ENCODE measurements around the gene TMEM191B.
"Not testable (repeated sequence)": the region's sequence is repeated elsewhere in the genome, so short reads cannot be mapped to it uniquely, and the experiment has no call there.

The TMEM191B gene

DNA sequence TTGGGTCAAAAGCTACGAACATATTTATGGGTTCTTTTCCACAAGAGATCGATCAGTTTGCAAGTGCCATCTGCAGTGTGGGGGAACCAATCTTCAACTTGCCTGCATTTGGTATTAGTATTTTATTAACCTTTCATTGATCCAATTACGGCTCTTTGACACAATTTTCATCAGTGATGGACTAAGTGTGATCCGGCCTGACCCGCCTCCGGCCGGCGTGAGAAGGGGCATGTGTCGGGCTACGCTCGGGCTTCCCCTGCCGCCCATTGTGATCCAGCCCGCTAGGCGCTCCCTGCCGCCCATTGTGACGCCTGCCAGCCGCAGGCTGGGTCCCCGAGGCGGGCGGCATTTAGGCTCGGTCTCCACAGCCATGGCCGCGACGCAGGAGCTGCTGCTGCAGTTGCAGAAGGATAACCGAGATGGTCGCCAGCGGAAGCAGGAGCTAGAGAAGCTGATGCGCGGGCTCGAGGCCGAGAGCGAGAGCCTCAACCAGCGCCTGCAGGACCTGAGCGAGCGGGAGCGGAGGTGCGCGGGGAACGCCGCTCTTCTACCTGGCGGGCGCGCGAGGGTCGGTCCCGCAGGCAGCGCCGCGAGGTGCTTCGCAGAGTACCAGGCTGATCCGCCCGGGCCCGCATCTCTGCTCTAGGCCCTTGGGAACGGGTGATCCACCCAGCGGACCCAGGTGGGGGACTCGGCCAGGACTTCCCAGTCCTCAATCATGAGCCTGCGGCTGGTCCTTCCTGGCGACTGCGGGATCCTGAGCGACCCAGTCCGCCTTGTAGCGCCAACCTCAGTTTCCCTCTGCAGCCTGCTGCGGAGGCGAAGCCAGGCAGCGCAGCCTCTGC, at the start of gene TMEM191B:
Gene TMEM191B, plus strand, starts transcription at position 51 of the 845 bp plus-strand sequence. Its CDS starts 179 bp downstream, at position 230.
- DNase-seq = not testable (repeated sequence)

DNA sequence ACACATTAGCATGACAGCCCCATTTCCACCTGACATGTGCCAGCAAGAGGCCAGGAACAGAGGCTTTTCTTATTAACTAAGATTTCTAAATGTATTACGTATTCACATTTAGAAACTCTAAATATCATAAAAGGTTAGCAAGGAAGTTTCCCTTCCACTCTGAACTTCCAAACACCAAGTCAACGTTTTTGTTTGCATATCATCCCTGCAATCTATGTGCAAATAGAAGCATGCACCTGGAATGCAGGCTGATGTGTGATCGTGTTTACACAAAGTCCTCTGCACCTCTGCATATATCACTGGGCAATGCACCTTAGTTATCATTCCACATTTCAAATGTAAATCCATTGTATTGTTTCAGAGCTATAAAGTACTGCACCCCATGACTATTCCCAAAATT, 31.4 kb upstream of the TMEM191B start:
- not testable (repeated sequence) for DNase-seq

DNA sequence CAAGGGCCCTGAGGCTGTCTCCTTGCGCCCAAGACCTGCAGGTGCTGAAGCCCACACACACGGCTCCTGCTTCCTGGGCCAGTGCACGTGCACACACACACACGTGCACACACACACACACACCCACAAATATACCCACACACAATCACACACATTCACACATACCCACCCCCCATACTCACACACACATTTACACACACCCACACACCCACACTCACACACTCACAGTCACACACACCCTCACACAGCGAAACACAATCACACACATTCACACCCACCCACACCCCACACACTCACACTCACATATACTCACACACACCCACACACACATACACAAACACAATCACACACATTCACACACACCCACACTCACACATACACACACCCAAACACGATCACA, 16.3 kb upstream of the TMEM191B start:
- not testable (repeated sequence) for DNase-seq

DNA sequence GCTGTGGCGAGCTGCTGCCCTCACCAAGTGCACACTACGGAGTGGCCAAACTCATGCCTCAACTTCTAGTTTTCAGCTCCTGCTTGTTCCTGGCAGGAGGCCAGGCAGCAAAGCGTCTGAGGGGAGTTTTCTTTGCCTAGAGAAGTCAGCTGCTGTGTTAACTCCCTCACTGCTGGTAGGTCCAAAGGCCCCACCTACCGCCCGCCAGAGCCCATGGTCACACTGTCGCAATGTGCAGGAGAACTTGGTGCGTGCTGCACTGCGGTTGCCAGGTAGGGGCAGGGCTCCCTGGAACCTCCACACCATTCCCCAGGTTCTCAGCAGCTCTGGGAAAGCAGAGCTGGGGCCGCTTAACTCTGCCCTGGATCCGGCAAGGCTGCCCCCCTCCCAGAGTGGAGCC, 15.2 kb upstream of the TMEM191B start:
- DNase-seq = not testable (repeated sequence)

DNA sequence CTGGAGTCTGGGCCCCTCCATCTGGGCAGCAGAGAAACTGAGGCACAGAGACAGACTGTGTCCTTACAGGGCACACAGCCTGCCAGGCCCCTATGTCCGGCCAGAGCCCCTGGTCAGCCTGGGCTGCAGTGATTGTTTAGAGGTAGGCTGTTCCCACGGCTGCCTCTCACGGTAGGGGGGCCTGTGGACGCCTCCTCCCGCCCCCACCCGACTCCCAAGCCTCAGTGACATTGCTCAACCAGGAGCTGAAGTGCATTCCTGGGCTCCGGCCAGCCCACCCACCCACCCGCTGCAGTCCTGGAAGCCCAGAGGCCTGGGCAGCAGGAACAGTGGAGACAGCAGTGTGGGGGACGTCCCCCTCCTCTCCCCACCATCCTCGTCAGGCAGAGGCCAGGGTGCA, 14.1 kb upstream of the TMEM191B start:
- DNase-seq = not testable (repeated sequence)

DNA sequence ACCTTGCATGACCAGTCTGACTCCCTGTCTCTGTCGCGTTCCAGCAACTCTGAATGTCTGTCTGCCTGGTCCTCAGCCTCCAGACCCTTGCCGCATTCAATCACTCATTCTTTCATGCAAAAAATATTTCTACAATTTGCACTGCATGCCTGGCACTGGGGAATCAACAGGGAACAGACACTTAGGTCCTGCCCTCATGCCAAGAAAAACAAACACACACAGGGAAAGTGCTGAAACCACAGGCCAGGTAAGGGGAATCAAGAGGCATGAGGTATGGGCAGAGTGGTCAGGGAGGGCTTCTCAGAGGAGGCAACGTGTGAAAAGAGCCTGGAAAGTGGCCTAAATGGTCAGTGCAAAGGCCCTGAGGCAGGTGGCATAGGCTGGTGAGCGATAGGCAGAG, 9.5 kb upstream of the TMEM191B start, which contains the start of gene GGTLC3:
Gene GGTLC3, minus strand, starts transcription at position 101 of the 400 bp plus-strand sequence. CDS start 264 bp downstream, outside the sequence.
- DNase-seq = not testable (repeated sequence)

DNA sequence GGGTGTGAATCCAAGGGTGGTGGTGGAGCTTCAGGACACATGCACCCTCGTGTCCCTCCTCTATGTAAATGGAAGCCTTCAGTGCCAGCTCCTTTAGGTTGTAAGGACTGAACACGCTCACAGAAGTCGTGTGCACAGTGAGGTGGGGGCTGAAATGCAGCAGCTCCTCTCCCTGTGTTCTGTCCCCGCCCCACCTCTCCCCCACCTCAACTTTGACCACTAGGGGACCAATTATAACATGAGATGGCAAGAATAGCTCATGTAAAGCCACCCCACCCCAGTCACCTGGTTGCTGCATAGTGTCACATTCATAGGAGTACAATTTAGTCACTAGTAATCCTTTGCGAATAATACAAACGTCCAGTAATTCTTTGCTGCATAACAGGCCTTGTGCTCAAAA, 4.8 kb upstream of the TMEM191B start:
- DNase-seq = not testable (repeated sequence)

DNA sequence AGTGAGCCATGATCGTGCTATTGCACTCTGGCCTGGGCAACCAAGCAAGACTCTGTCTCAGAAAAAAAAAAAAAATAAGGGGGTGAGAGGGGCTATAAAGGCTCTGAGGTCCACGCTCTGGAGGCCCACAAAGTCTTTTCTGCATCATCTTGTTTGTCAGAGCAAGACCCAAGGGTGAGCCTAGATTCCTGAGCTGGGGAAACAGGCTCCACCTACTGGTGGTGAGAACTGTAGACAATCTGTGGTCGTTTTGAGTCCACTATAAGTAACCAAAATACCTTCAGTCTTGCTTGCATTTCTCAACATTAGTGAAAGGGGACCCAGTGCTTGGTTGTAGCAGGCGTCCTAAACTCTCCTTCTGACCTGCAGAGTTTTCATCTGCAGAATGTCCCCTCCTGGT, 4.3 kb upstream of the TMEM191B start:
- DNase-seq = not testable (repeated sequence)

DNA sequence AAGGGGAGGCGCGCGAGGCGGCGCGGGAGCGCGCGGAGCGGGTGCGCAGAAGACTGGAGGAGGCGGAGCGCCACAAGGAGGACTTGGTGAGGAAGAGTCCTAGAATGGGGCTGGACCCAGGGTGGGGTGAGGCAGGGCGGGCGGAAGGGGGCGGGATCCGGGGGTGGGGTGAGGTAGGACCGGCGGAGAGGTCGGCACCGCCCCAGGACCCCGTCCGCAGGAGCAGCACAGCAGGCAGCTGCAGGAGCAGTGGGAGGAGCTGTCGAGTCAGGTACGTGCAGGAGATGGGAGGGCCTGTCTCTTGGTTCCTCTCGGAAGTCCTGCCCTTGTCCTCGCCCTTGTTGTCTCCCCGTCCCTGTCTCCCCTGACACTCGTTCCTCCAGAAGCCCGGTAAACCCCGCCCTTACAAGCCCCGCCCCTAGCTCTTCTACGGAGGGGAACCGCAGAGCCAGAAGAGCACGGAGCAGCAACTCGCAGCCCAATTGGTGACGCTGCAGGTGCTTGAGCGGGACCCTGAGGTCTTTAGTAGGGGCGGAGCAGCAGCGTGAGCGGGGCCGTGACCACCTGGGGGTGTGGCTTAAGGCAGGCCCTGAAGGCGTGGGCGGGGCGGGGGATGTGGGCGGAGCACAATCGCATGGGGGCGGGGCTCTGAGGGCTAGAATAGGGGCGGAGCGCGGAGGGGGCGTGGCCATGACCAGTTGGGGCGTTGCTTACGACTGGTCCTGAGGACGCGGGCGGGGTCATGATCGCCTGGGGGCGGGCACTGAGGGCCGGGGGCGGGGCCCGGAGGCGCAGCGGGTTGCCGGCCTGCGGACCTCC, 1.2 kb downstream of the TMEM191B start:
- peak; percentile 80 to 88 for DNase-seq

DNA sequence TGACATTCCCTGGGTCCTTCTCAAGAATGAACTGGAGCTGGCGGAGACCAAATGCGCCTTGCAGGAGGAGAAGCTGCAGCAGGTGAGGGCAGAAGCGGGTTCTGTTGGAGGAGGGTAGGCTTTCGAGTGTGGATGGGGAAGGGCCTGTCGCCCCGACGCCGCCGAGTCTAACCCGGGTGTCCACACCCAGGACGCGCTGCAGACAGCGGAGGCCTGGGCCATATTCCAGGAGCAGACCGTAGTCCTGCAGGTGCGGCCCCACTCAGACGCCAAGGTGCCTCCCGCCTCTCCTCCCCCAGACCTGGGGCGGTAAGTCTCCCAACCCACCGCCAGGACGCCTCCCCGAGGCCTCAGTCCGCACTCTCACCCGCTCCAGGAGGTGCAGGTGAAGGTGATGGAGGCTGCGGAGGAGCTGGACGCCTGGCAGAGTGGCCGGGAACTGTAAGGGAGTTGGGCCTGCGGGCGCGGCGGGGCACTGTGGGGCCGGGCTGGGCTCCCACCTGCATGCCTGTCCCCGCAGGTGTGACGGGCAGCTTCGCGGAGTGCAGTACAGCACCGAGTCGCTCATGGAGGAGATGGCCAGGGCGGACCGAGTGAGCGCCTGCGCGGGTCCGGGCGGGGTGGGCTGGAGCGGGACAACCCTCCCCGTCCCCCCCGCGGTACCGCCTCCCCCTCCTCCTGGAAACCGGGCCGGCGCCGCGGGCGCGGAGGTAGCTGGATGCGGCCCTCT, 2.0 kb downstream of the TMEM191B start:
- DNase-seq = not testable (repeated sequence)

DNA sequence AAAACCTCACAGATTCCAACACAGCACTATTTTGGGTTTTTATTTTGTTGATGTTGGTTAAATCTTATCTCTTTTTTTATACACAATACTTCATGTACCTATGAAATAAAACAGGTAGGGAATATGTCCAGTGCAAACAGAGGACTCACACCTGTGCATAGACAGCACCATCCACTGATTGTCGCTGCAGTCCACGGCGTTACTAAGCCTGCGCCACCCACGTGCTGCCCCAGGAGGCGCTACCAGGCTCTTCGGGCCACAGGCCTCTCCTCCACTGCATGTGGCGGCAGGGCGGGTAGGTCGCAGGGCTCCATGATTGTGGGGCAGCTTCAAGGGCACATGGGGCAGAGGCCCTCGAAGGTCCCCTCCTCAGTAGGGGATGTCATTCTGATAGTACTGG, 6.0 kb downstream of the TMEM191B start:
- DNase-seq = not testable (repeated sequence)

DNA sequence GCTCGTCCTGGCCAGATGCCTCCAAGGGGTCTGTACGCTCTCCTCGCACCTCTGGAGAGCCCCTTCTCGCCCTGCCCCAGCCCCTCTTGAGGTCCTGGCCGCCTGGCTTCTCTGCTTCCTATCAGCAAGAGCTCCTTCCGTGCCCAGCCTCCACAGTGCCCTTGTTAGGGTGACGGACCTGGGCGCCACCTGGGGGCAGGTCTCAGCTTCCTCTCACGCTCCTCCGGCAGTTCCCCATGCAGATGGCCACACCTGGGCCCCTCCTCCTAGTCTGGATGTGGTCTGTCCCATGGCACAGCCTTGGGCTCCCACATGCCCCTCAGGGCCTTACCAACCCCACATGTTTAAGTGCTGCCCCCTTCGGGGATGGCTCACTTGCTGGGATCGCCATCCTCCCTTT, 6.7 kb downstream of the TMEM191B start:
- not testable (repeated sequence) for DNase-seq

DNA sequence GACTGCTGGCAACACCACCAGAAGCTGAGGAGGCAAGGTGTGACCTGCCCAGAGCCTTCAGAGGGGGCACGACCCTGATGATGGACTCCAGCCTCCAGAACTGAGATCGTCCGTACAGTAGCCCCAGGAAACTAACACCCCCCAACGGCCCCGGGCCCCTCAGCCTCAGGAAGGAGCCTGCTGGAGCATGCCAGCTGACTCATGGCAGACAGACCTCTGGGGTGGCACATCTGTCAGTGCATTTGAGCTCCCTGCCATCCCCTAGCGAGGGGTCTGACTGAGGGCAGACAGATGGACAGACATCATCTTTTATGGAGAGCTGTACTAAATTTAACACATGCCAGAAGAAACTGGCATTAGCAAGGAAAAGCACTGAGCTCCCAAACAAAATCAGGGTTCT, 12.4 kb downstream of the TMEM191B start:
- DNase-seq = not testable (repeated sequence)

DNA sequence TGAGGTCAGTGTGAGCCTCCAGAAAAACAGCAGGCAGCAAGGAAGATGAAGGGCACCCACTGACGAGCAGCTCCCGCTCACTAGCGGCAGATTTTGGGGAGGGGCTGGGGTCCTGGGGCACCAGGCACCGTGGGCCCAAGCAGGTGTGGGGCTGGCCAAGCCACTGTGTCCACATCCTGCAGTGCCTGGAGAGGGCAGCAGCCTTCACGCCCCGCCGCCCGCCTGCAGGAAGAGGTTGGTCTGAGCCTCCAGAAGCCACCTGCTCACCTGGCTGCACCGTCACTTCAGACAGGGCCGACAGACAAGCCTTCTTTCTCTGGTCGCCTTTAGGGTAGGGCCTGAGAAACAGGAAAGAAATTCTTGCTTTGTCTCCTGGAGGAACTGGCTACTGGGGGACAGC, 15.8 kb downstream of the TMEM191B start:
- not testable (repeated sequence) for DNase-seq

DNA sequence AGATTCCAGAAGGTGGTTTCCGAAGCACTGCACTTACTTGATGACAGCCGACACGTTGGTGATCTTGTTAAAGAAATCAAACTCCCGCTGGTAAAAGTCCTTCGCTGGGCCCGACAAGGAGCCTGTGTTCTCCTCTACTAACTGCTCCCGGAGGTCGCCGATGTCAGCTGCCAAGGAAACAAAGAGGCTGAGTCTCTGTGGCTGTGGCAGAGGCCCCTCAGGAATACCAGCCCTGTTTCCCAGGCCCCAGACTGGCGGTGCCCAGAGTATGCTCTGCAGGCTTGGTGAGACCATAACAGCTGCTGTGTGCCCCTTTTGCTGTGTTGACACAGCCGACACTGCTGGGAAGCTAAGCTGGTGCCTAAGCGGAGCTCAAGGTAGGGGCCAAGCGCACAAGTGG, 17.0 kb downstream of the TMEM191B start:
- DNase-seq = not testable (repeated sequence)

DNA sequence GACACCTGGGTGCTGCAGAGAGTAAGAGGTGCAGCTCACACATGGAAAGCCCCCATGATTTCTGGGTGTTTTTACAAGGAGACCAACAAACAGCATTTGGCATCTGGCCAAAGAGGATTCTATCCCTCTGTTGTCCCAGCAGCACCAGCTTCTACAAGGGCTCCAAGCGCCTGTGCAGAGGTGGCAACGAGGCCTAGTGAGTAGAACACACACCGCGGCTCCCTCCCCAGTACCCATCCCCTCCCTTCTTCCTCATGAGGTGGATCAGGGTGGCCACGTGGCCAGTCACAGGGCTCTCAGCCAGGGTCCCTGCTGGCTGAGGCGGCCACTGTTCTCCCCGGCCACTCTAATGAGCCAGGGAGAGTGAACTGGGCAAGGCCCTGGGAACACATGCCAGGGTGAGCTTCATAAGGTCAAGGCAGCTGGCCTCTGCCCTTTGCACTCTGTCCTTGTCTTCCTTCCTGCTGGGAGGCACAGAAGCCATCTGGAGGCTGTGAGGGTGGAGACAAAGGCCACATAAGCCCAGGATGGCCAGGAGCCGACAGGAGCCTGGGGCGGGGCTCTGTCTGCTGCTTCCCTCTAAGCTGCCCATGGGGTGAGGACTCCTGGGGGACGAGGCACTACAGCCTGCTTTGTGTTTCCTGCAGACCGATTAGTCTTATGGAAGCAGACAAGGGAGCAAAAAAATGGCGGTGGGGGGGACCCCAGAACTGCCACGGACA, 22.0 kb downstream of the TMEM191B start:
- not testable (repeated sequence) for DNase-seq

DNA sequence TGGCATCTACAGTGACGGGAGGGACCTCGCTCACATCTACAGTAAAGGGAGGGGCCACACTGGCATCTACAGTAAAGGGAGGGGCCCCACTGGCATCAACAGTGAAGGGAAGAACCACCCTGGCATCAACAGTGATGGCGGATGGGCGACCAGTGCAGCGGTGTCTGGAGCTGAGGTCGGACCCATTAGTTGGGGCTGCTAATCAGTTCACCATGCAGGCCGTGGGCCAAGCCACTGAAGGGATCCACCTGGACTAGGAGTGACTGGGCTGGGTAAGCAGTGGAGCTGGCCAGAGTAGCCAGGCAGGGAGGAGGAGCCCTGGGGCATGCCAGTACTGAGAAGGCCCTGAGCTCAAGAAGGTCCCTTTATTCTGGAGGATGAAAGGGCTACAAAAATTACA, 23.4 kb downstream of the TMEM191B start:
- DNase-seq = not testable (repeated sequence)

DNA sequence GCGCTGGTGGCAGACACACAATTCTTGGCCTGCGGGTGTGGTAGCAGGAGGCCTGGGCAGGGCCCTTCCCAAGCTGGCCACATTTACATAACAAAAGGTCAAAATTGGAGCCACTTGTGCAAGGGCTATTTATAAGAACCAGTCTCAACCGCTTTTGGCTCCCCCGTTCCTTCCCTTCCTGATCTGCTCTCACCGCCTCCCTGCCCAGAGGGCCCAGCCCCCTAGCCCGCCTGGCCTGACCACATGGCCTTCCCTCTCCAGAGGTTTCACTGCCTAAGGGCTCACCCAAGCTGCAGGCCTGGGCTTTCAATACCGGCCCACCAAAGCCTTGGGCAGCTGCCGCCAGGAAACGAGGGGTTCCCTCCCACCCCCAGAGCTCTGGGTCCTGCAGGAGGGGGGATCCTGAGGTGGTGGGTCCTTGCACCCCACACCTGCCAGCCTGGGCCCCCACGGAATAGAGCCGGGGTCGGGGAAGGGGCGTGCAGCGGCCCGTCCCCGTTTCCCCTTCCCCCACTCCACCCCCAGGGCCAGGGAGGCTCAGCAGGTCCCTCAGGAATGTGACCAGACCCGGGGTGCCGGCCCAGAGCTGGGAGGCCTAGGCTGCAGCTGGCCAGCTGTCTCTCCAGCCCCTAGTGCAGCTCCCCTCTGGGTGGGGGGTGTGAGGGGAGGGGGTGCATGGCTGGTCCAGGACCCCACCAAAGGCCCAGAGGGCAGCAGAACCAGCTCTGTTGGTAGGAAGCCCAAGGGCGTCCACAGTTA, 25.4 kb downstream of the TMEM191B start:
- not testable (repeated sequence) for DNase-seq

DNA sequence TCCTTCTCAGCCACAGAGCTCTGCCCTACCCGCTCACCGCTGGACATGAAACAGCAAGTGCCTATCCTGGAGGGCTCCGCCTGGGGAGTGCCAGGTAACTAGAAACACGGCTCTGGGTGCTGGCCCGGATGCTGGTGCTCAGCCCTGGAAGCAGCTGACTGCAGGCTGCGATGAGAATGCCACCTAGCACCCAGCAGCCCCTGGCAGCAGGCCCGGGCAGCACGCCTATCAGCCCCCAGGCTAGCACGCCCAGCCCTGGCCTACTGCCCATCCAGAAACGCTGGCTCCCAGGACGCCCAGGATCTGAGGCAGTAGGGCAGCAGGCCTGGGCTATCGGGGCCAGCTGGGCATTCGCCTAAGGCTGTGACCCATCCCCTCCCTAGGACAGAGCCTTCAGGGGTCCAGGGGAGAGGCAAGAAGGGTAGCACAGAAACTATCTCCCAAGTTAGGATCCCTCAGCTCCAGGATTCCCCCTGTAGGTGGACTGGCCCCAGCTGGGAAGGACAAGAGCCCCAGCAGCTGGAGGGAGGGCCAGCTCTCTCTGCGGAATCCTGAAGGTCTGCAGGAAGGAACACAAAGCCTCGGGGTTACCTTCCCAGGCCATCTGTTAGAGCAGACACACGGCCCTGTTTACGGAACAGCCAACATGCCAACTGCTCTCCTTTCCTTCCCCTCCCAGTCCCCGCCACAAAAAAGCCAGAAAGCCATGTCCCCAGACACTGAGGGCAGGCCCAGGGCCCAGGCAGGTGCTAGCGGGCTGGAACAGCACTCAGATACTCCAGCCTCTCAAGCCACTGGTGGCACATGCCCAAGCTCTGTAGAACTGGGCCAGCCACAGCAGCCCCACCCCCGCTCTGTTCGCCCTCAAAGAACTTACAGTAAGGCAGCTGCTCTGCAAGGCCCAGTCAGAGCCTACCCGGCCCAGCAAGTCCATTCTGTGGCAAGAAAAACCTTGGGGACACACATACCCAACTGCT, 27.0 kb downstream of the TMEM191B start:
- DNase-seq = not testable (repeated sequence)

DNA sequence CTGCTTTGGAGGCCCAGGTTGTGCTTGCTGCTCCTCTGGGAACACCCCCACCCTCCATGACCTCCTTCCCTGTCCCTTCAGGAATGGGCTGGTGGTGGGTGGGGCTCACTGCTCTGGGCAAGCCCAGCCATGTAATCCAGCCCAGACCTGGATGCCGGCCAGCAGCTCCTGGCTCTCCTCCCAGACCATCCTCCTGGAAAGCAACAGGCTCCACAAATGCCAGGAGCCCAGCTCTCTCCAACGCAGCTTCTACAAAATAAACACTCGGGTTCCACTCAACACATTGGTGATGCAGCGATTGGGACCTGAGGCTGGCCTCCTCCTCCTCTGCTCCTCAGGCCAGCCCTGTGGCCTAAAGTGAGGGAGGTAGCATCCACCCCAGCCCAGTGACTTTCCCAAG, 30.9 kb downstream of the TMEM191B start:
- not testable (repeated sequence) for DNase-seq

Data from stimulated activated CD4-positive, alpha-beta T cell treated with anti-CD3 and anti-CD28 coated beads, Interleukin-2, amount 100 ng/mL, for 48 hours (primary cell).